ENCODE results near the gene ST7L. TPM values are rescaled to one million over a fixed set of nuclear protein-coding genes. Genes with fewer than 3 reads are reported as not detected.

ST7L gene
- total RNA-seq, 3 donors from 2014 or later (not counting 1 experiment from before 2014, with no cell fraction given) = 23.5 to 32.3 (median 30.1) TPM

DNA sequence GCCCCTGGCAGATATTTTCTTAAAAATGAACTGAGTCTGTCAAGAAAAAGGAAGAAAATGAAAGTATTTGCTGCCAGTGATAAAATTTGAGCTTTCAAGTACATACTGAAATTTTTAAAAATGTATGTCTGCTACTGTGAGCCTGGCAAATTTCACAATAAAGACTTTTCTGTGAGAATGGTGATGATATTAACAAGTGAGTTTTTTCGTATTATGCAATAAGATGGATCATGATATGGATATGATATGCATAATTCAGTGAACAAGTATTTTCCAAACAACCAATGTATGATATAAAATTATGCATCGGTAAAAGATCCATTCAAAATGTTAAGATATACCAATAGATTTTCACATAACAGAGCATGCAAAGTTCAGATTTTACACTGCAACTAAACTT is 15.9 kb downstream of the ST7L start:
- H3K27me3 ChIP-seq (ENCODE audit: control insufficient read depth, insufficient read depth, low read length) = no peaks in the 10 kb centered on the region
- ATAC-seq (no peak), DNase-seq (no peak)
- Mint-ChIP-seq H3K36me3 (no peaks in the 10 kb centered on the region), H3K4me1 (no peaks in the 10 kb centered on the region), H3K27me3 (ENCODE audit: low read depth in 2 of 2) (no peaks in the 10 kb centered on the region), H3K27ac (no peak overlapping the region), H3K4me3 (no peak overlapping the region), H3K9me3 (no peaks in the 10 kb centered on the region)
- H3K4me1 ChIP-seq (ENCODE audit: control insufficient read depth, insufficient read depth, low read length) = no peaks in the 10 kb centered on the region
- H3K27ac ChIP-seq (ENCODE audit: low read length) = no peak overlapping the region
- H3K36me3 ChIP-seq (ENCODE audit: control insufficient read depth, insufficient read depth, low read length) = peaks cover 9% of the 10 kb centered on the region
- TF ChIP-seq, protein P1, sequence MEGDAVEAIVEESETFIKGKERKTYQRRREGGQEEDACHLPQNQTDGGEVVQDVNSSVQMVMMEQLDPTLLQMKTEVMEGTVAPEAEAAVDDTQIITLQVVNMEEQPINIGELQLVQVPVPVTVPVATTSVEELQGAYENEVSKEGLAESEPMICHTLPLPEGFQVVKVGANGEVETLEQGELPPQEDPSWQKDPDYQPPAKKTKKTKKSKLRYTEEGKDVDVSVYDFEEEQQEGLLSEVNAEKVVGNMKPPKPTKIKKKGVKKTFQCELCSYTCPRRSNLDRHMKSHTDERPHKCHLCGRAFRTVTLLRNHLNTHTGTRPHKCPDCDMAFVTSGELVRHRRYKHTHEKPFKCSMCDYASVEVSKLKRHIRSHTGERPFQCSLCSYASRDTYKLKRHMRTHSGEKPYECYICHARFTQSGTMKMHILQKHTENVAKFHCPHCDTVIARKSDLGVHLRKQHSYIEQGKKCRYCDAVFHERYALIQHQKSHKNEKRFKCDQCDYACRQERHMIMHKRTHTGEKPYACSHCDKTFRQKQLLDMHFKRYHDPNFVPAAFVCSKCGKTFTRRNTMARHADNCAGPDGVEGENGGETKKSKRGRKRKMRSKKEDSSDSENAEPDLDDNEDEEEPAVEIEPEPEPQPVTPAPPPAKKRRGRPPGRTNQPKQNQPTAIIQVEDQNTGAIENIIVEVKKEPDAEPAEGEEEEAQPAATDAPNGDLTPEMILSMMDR (IDR thresholded peaks at IDR 0.05) = no peak
- intact Hi-C loops (cut with micrococcal nuclease) = no loop called here
- H3K9me3 ChIP-seq (ENCODE audit: control insufficient read depth, insufficient read depth, low read length) = no peaks in the 10 kb centered on the region
- no peak overlapping the region for H3K4me3 ChIP-seq (ENCODE audit: low read length)
- no CpG with 5 or more reads among the region's 2 CpGs for WGBS (ENCODE audit: insufficient coverage)

DNA sequence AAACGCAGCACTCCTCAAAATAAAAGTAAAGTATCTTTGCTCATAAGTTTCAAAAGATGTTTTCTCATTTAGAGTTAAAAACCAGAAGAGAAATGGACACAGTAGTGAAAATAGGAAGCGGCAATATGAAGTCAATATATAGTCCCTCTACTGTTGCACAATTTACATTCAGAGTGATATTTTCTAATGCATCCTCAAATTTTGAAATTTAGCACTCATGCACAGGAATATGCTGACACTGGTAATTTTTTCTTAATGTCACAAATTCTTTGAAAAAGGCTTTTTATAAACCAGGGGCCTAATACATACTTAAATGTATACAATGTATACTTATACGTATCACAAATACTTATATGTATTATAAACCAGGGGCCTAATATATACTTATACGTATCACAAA is 19.5 kb downstream of the ST7L start:
- H3K4me1 ChIP-seq (ENCODE audit: control insufficient read depth, insufficient read depth, low read length) = no peaks in the 10 kb centered on the region
- no peak overlapping the region for H3K4me3 Mint-ChIP-seq
- no peaks in the 10 kb centered on the region for H3K9me3 Mint-ChIP-seq
- H3K36me3 ChIP-seq (ENCODE audit: control insufficient read depth, insufficient read depth, low read length) = peaks cover 7% of the 10 kb centered on the region
- no peak overlapping the region for H3K27ac ChIP-seq (ENCODE audit: low read length)
- H3K9me3 ChIP-seq (ENCODE audit: control insufficient read depth, insufficient read depth, low read length) = no peaks in the 10 kb centered on the region
- H3K27me3 ChIP-seq (ENCODE audit: control insufficient read depth, insufficient read depth, low read length) = no peaks in the 10 kb centered on the region
- TF ChIP-seq, protein P1 (IDR thresholded peaks at IDR 0.05) = no peak
- intact Hi-C loops (cut with micrococcal nuclease) = no loop called here
- WGBS (ENCODE audit: insufficient coverage) = 100% methylated on average over 1 of the region's 4 CpGs
- no peak overlapping the region for H3K4me3 ChIP-seq (ENCODE audit: low read length)
- H3K4me1 Mint-ChIP-seq = no peaks in the 10 kb centered on the region
- ATAC-seq (no peak), DNase-seq (no peak)
- H3K36me3 Mint-ChIP-seq = no peaks in the 10 kb centered on the region
- no peak overlapping the region for H3K27ac Mint-ChIP-seq
- no peaks in the 10 kb centered on the region for H3K27me3 Mint-ChIP-seq (ENCODE audit: low read depth in 2 of 2)

DNA sequence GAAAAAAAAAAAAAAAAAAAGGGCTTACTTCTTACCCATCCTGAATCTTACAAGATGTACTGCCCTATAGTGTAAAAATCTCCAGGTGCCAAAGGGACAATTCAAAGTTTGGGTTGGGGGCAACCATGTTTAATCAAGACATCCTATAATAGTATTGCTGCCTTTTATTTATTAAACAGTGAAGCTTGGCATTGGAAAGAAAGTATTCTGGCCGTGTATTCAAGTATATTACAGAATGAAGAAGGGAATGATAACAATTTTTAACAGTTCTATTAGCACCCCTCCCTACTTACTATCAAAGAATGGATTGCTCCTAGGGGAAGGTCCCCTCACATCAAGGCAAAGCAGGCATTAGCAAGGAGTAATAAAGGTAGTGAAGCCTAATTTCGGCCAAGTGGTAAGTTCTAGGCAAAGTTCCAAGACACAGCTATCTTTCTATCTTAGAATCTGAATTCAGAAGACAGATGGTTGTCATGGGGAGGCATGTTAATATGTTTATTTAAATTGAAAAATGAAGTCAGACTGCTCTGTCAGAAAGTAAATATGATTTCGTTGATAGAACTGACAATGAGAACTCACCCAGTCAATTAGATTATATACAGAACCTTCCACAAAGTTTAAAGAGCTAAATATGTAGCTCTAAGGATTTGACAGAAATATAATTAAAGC is 24.6 kb downstream of the ST7L start:
- 100% methylated on average over 1 of the region's 3 CpGs for WGBS (ENCODE audit: insufficient coverage)
- H3K36me3 Mint-ChIP-seq = peaks cover 10% of the 10 kb centered on the region

More for the DNA sequence above, 24.6 kb downstream of the ST7L start:
- H3K9me3 ChIP-seq (ENCODE audit: control insufficient read depth, insufficient read depth, low read length) = peaks cover 4% of the 10 kb centered on the region
- Mint-ChIP-seq H3K4me3 (no peak overlapping the region), H3K27ac (no peak overlapping the region), H3K27me3 (ENCODE audit: low read depth in 2 of 2) (no peaks in the 10 kb centered on the region), H3K4me1 (no peaks in the 10 kb centered on the region), H3K9me3 (no peaks in the 10 kb centered on the region)
- intact Hi-C loops (cut with micrococcal nuclease) = no loop called here
- ATAC-seq = no peak
- H3K4me1 ChIP-seq (ENCODE audit: control insufficient read depth, insufficient read depth, low read length) = no peaks in the 10 kb centered on the region
- H3K36me3 ChIP-seq (ENCODE audit: control insufficient read depth, insufficient read depth, low read length) = peaks cover 12% of the 10 kb centered on the region
- no peak overlapping the region for H3K4me3 ChIP-seq (ENCODE audit: low read length)
- H3K27ac ChIP-seq (ENCODE audit: low read length) = no peak overlapping the region
- DNase-seq = no peak
- TF ChIP-seq, protein P1 (IDR thresholded peaks at IDR 0.05) = no peak
- no peaks in the 10 kb centered on the region for H3K27me3 ChIP-seq (ENCODE audit: control insufficient read depth, insufficient read depth, low read length)

Data from natural killer cell (primary cell).